Measurements from ENCODE around the gene SLC7A8. TPM values are rescaled to one million over a fixed set of nuclear protein-coding genes. Genes with fewer than 3 reads are reported as not detected.

Gene SLC7A8
- total and polyA plus RNA-seq, 11 donors: 7.3 to 34.1 (median 14.2) TPM

- TF ChIP-seq POLR2A (IDR thresholded peaks at IDR 0.05) (no peak), CTCF (IDR thresholded peaks at IDR 0.05) (peak in 1 of 12 donors; percentile 20)
- DNase-seq (no peak), ATAC-seq (no peak)
- Histone ChIP-seq H3K27ac (peak overlapping the region; percentile 92 to 99 (median 97)), H3K4me1 (peaks cover 5 to 67% (median 42%) of the 10 kb centered on the region in 12 donors), H3K27me3 (no peaks in the 10 kb centered on the region), H3K9me3 (no peaks in the 10 kb centered on the region), H3K36me3 (peaks cover 0 to 61% (median 57%) of the 10 kb centered on the region in 9 donors), H3K4me3 (peak overlapping the region; percentile 57 to 96 (median 81))
- intact Hi-C loops (cut with DNase I): loop anchor here in 1 of 10 donors (10.0 kb wide), 1 partner anchor 211 kb away; the partner anchor contains the start of genes BCL2L2 and PPP1R3E
- WGBS, 4 donors: 1 to 2% (median 1%) methylated on average over 14 of the region's 14 CpGs
Observed at GRCh38 chr14:23093991-23094665, 89.3 kb downstream of the SLC7A8 start.

GRCh38 chr14:23093526-23093925, 89.9 kb downstream of the SLC7A8 start:
- peak overlapping the region in 1 of 12 donors; percentile 92 for H3K27ac ChIP-seq
- peaks cover 5 to 61% (median 41%) of the 10 kb centered on the region in 12 donors for H3K4me1 ChIP-seq
- H3K36me3 ChIP-seq: peaks cover 0 to 61% (median 58%) of the 10 kb centered on the region in 9 donors

GRCh38 chr14:23093104-23093503, 90.4 kb downstream of the SLC7A8 start:
- no peak for TF ChIP-seq POLR2A (IDR thresholded peaks at IDR 0.05)
- no peak for TF ChIP-seq CTCF (IDR thresholded peaks at IDR 0.05)
- Histone ChIP-seq H3K27me3 (no peaks in the 10 kb centered on the region), H3K27ac (no peak overlapping the region), H3K4me1 (peaks cover 5 to 58% (median 39%) of the 10 kb centered on the region in 12 donors), H3K9me3 (no peaks in the 10 kb centered on the region), H3K36me3 (peaks cover 0 to 61% (median 59%) of the 10 kb centered on the region in 9 donors), H3K4me3 (peak overlapping the region in 4 of 12 donors; percentile 74 to 91 (median 83))
- ATAC-seq (no peak), DNase-seq (no peak)
- WGBS, 4 donors: 60 to 65% (median 64%) methylated on average over 2 of the region's 2 CpGs
- intact Hi-C loops (cut with DNase I): loop anchor here in 1 of 10 donors (10.0 kb wide), 1 partner anchor 212 kb away; the partner anchor contains the start of genes BCL2L2 and PPP1R3E

More at GRCh38 chr14:23093526-23093925, 89.9 kb downstream of the SLC7A8 start:
- 73 to 86% (median 81%) methylated on average over 2 of the region's 2 CpGs for WGBS, 4 donors
- Histone ChIP-seq H3K4me3 (peak overlapping the region in 11 of 12 donors; percentile 57 to 96 (median 80)), H3K9me3 (no peaks in the 10 kb centered on the region), H3K27me3 (no peaks in the 10 kb centered on the region)
- intact Hi-C loops (cut with DNase I): loop anchor here in 1 of 10 donors (10.0 kb wide), 1 partner anchor 211 kb away; the partner anchor contains the start of genes BCL2L2 and PPP1R3E
- DNase-seq (no peak), ATAC-seq (no peak)
- TF ChIP-seq CTCF (IDR thresholded peaks at IDR 0.05): no peak
- no peak for TF ChIP-seq POLR2A (IDR thresholded peaks at IDR 0.05)

Measured in heart left ventricle (tissue), 16 donors.